ENCODE measurements around the gene UPF1. TPM values are rescaled to one million over a fixed set of nuclear protein-coding genes. Genes with fewer than 3 reads are reported as not detected.
A peak's percentile ranks its signal among the peaks of the same experiment; 100 is the strongest.

UPF1 gene
- total and polyA plus RNA-seq, 11 donors: 27.5 to 84.4 (median 38.3) TPM

- ATAC-seq: no peak
- WGBS, 4 donors: 26 to 40% (median 35%) methylated on average over 18 of the region's 18 CpGs
- Histone ChIP-seq H3K4me3 (peak overlapping the region in 10 of 12 donors; percentile 71 to 97 (median 88)), H3K36me3 (peaks cover 0 to 32% (median 11%) of the 10 kb centered on the region in 9 donors), H3K4me1 (peaks cover 8 to 67% (median 43%) of the 10 kb centered on the region in 12 donors), H3K27ac (no peak overlapping the region), H3K9me3 (no peaks in the 10 kb centered on the region), H3K27me3 (no peaks in the 10 kb centered on the region)
- DNase-seq: peak in 1 of 5 donors; percentile 13
- intact Hi-C loops (cut with DNase I): loop anchor here in 4 of 10 donors (5.0 to 10.0 kb wide), 3 partner anchors 147 to 152 kb away; partner anchors contain the start of gene CRTC1 (in 3 of the 4)
- TF ChIP-seq, protein P1, sequence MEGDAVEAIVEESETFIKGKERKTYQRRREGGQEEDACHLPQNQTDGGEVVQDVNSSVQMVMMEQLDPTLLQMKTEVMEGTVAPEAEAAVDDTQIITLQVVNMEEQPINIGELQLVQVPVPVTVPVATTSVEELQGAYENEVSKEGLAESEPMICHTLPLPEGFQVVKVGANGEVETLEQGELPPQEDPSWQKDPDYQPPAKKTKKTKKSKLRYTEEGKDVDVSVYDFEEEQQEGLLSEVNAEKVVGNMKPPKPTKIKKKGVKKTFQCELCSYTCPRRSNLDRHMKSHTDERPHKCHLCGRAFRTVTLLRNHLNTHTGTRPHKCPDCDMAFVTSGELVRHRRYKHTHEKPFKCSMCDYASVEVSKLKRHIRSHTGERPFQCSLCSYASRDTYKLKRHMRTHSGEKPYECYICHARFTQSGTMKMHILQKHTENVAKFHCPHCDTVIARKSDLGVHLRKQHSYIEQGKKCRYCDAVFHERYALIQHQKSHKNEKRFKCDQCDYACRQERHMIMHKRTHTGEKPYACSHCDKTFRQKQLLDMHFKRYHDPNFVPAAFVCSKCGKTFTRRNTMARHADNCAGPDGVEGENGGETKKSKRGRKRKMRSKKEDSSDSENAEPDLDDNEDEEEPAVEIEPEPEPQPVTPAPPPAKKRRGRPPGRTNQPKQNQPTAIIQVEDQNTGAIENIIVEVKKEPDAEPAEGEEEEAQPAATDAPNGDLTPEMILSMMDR (IDR thresholded peaks at IDR 0.05): no peak
- TF ChIP-seq POLR2A (IDR thresholded peaks at IDR 0.05): no peak
Observed at GRCh38 chr19:18833849-18834643, 2.3 kb downstream of the UPF1 start.

- peaks cover 8 to 73% (median 49%) of the 10 kb centered on the region in 12 donors for H3K4me1 ChIP-seq
- peak overlapping the region in 5 of 12 donors; percentile 88 to 97 (median 93) for H3K4me3 ChIP-seq
- WGBS, 4 donors: 68 to 77% (median 73%) methylated on average over 4 of the region's 4 CpGs
- H3K9me3 ChIP-seq: no peaks in the 10 kb centered on the region
- no peak overlapping the region for H3K27ac ChIP-seq
- H3K36me3 ChIP-seq: peaks cover 0 to 36% (median 11%) of the 10 kb centered on the region in 9 donors
- TF ChIP-seq POLR2A (IDR thresholded peaks at IDR 0.05): no peak
- TF ChIP-seq, protein P1 (IDR thresholded peaks at IDR 0.05): no peak
- no peaks in the 10 kb centered on the region for H3K27me3 ChIP-seq
- intact Hi-C loops (cut with DNase I): loop anchor here in 4 of 10 donors (5.0 to 10.0 kb wide), 3 partner anchors 147 to 152 kb away; partner anchors contain the start of gene CRTC1 (in 3 of the 4)
- no peak for ATAC-seq
- no peak for DNase-seq
Observed at GRCh38 chr19:18834644-18834984, 2.9 kb downstream of the UPF1 start.

DNA sequence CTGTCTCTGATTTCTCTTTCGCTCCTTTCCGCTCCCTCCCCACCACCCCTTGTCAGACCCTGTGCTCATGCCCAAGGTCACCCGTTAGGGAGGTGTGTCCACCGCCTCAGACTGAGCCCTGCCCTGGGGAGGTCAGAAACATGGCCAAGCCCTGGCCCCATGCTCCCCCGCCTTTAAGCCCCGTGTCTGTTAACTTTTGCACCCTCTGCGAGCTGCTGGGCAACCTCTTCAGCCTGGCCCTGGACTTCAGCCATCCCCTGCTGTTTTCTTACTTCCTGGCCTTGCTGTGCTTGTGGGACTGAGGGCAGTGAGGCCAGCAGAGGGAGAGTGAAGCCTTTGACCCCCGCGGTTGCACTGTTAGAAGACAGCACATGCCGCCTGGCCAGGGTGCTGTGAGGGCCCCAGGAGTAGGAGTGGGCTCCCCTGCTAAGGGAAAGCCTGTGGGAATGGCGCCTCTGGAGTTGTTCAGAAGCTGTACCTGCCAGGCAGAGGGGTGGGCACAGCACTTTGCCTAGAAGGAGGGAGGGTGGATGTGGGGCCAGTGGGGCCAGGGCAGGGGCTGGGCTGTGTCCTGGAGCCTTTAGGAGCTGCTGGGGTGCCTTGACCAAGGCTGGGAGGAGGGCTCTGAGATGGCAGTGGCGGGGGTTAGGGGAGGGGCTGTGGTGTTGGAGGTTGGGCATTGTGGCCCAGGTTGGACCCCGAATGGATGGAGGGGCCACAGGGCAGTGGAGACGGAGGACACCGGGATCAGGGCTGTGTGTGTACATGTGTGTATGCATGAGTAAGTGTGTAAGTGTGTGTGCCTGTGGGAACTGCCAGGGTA lies 7.9 kb downstream of the UPF1 start:
- no peak overlapping the region for H3K27ac ChIP-seq
- H3K9me3 ChIP-seq: no peaks in the 10 kb centered on the region
- no peak overlapping the region for H3K4me3 ChIP-seq
- peaks cover 12 to 96% (median 70%) of the 10 kb centered on the region in 12 donors for H3K4me1 ChIP-seq
- DNase-seq (peak in 1 of 5 donors; percentile 57), ATAC-seq (peak; percentile 16 to 44 (median 34))
- 68 to 76% (median 74%) methylated on average over 15 of the region's 15 CpGs for WGBS, 4 donors
- peaks cover 0 to 36% (median 8%) of the 10 kb centered on the region in 9 donors for H3K36me3 ChIP-seq
- TF ChIP-seq POLR2A (IDR thresholded peaks at IDR 0.05): no peak
- intact Hi-C loops (cut with DNase I): loop anchor here in 8 of 10 donors (10.0 kb wide), 5 partner anchors 155 to 395 kb away; partner anchors contain the start of gene CRTC1 (in 5 of the 8)
- H3K27me3 ChIP-seq: no peaks in the 10 kb centered on the region

DNA sequence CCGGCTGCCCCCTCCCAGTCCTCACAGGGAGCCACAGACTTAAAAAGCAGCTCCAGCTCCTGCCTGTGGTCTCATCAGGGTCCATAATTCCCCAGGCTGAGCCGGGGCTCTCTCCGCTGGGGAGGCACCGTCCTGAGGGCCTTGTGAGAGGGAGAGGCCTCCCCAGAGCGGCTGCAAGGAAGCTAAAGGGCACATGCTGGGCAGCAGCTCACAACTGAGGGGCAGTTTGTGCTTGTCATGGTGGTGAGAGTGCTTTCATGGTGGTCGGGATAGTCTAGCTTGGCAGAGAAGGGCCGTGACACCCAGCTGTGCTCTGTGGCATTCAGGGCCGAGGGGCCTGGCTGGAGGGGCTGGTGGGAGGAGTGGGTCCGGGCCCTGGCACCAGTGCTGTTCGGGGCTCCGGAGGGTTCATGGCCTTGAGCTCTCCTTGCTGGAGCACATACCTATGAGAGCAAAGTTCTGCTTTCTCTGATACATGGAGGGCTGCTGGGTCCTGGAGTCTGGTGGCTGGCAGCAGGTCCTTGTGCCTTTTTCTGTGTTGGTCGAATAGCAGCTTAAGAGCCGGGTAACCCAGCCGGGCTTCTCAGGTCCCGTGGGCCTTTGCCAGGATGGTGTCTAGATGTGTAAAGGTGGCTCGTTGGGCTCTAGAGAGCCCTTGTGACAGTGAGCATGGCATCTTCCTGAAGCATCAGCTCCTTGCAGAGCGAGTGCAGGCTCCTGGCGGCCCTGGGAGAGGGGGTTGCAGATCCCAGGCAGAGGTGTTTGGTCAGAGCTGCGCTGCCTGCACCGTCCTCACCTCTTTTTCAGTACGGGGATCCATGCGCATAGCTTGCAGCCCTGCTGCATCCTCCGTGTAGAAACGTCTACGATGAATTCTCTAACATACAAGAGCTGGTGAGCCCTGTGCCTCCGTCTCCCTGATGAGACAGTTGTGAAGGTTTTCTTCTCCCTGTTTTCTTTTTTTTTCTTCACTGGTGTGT lies 8.8 kb downstream of the UPF1 start:
- peaks cover 12 to 93% (median 72%) of the 10 kb centered on the region in 12 donors for H3K4me1 ChIP-seq
- no peaks in the 10 kb centered on the region for H3K9me3 ChIP-seq
- DNase-seq (peak in 1 of 5 donors; percentile 44), ATAC-seq (peak in 2 of 4 donors; percentile 9 to 10)
- H3K27ac ChIP-seq: no peak overlapping the region
- peaks cover 0 to 29% (median 3%) of the 10 kb centered on the region in 9 donors for H3K36me3 ChIP-seq
- H3K4me3 ChIP-seq: no peak overlapping the region
- TF ChIP-seq, protein P1 (IDR thresholded peaks at IDR 0.05): no peak
- no peak for TF ChIP-seq POLR2A (IDR thresholded peaks at IDR 0.05)
- intact Hi-C loops (cut with DNase I): loop anchor here in 6 of 10 donors (10.0 kb wide), 5 partner anchors 156 to 396 kb away; partner anchors contain the start of gene CRTC1 (in 3 of the 6)
- WGBS, 4 donors: 69 to 78% (median 74%) methylated on average over 19 to 26 of the region's 26 CpGs
- H3K27me3 ChIP-seq: no peaks in the 10 kb centered on the region

Data from heart left ventricle (tissue), 16 donors.